ENCODE data around the gene SKOR2.

The SKOR2 gene, protein sequence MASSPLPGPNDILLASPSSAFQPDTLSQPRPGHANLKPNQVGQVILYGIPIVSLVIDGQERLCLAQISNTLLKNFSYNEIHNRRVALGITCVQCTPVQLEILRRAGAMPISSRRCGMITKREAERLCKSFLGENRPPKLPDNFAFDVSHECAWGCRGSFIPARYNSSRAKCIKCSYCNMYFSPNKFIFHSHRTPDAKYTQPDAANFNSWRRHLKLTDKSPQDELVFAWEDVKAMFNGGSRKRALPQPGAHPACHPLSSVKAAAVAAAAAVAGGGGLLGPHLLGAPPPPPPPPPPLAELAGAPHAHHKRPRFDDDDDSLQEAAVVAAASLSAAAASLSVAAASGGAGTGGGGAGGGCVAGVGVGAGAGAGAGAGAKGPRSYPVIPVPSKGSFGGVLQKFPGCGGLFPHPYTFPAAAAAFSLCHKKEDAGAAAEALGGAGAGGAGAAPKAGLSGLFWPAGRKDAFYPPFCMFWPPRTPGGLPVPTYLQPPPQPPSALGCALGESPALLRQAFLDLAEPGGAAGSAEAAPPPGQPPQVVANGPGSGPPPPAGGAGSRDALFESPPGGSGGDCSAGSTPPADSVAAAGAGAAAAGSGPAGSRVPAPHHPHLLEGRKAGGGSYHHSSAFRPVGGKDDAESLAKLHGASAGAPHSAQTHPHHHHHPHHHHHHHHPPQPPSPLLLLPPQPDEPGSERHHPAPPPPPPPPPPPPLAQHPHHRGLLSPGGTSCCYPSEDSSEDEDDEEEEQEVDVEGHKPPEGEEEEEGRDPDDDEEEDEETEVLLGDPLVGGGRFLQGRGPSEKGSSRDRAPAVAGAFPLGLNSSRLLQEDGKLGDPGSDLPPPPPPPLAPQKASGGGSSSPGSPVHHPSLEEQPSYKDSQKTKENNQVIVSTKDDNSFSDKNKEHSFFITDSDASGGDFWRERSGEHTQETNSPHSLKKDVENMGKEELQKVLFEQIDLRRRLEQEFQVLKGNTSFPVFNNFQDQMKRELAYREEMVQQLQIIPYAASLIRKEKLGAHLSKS

DNA sequence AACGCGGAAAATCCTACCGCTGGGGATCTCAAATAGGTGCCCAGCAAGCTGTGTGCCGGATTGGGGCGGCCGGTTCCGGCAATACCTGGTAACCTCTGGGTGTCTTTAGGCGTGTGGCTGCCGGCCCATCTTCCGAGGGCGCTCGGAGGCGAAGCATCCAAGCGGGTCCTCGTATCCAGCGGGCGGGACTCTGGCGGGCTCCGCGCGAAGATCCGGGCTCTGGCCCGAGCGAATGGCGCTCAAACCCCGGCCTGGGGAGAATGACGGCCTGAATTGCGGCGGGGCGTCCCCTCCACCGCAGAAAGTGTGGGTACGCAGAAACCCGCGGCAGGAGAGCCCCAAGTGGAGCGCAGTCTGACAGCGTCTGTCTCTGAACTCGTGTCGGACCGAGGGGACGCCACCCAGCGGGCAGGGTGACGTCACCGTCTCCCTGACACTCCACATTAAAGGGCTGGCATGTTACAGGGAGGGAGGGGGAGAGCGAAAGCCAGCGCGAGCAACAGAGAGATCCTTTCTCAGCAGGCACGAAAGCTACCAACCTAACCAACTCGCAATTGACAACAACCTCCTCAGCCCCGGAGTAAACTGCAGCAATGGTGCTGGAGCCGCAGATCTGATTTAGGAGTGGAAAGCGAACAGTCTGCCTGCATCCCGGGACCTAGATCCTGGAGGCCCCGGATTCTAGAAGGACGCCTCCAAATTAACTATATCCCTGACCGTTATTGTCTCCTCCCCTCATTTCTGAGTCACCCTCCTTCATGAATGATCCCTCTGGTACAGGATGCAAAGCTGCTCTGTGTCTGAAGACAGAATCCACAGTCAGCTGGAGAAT, at the start of gene SKOR2:
Gene SKOR2 (minus strand): TSS at position 372 of the 832 bp plus-strand sequence. CDS start 2,477 bp downstream, outside the sequence.
- DNase-seq (ENCODE audit: low read depth in 2 of 3, low spot score in 2 of 3), result no peak

DNA sequence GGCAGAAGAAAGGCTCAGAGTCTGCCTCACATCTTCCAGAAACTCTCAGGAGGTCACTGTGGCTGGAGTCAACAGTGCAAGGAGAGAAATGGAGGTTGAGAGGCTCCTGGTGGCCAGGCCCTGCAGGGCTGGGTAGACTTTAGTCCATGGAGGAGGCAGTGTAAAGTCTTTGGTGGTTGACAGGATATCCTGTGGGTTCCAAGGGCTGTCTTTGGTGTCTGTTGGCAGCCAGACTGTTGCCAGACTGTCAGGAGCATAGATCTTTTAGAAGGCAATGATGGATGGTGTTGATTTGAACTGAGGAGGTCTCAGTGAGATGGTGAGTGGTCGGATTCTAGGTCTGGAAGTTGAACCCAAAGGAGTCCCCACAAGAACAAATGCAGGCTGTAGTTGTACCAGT, 45.0 kb upstream of the SKOR2 start:
- no peak for DNase-seq (ENCODE audit: low read depth in 2 of 3, low spot score in 2 of 3)

DNA sequence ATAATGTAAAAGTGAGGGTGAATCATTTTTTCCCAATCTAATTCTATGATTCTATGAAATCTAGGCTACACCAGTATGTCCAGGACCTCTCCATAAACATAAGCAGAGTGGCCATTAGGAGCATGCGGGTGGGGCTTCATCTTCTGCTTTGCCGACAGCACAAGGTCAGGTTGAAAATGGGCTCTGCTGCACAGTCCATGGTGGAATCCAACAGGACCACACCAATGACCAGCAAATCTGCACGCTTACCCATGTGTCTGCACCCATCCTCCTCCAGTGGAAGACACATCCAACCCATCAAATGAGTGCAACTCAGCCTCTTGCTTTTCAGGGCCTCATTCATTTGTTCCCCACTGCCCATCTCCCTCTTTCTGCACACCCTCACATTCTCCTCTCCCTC, 43.3 kb upstream of the SKOR2 start:
- no peak for DNase-seq (ENCODE audit: low read depth in 2 of 3, low spot score in 2 of 3)

DNA sequence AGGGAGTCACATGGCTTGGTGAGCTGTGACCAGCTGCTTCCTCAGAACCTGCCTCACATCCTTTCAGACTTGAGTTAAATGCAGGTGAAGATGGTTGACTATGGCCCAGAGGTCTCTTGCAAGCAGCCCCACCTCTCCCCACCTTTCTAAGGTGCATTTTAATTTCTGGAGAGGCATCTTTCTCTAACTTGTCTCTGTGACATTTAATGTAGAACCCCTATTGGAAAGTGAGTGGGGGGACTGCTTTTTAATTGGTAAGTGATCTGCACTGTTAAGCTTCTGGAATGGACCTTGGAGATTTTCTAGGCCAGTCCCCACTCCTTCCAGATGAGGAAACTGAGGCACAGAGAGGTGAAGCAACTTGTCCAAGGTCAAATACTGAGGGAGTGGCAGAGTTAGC, 37.3 kb upstream of the SKOR2 start:
- no peak for DNase-seq (ENCODE audit: low read depth in 2 of 3, low spot score in 2 of 3)

DNA sequence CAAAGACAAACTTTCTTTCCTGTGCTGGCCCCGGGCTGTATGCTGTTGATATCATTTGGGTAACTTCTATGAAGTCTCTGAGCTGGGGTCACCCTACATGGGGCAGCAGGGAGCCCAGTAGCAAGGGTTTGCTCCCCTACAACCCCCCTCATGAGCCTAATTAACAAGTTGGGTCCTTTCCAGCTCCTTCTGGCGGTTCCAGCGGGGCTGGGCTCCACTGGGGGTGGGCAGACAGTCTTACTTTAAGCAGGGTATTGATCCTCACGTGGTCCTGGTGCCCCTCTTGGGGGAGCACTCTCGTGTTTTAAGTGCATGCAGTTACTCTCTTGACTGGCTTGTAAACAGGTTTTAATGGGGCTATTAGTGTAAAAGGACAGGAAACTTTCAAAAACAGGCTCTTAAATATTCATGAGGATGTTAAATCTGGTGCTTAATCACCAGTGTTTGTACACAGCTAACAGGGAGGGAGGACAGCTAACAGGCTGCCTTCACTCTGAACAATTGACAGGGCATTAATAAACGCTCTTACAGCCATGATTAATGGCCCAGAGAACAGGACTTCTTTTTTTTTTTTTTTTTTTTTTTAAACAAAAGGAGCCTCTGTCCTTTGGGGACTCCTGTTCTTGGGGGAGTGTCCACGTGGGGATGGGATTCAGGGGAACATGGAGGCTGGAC, 36.6 kb upstream of the SKOR2 start:
- no peak for DNase-seq (ENCODE audit: low read depth in 2 of 3, low spot score in 2 of 3)

DNA sequence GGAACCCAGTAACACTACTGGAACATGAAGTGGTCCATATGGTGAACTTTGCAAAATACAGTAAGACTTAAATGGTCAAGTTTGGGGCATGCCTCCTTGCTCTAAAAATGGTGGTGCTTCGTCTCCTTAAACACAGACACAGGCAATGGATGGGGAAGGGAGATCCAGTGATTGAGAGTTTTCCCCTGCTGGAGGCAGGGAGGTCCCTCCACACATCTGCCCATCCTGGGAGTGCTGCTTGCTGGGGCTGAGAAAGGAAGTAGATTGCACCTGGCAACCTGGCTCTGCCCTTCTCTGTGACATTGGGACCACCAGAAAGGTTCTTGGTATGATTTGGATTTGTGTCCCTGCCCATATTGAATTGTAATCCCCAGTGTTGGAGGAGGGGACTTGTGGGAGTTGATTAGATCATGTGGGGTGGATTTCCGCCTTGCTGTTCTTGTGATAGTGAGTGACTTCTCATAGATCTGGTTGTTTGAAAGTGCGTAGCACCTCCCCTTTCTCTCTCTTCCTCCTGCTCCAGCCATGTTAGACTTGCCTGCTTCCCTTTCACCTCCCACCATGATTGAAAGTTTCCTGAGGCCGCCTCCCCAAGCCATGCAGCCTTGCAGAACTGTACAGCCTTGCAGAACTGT, 35.4 kb upstream of the SKOR2 start:
- DNase-seq (ENCODE audit: low read depth in 2 of 3, low spot score in 2 of 3), result no peak

DNA sequence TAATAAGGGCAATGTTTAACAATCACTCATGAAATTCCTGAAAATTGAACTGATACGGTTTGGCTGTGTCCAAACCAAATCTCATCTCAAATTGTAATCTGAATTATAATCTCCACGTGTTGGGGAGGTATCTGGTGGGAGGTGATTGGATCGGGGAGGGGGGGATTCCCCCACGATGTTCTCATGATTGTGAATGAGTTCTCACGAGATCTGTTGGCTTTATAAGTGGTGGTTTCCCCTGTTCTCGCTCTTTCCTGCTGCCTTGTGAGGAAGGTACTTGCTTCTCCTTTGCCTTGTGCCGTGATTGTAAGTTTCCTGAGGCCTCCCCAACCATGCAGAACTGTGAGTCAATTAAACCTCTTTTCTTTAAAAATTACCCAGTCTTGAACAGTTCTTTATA, 34.0 kb upstream of the SKOR2 start:
- DNase-seq (ENCODE audit: low read depth in 2 of 3, low spot score in 2 of 3), result no peak

DNA sequence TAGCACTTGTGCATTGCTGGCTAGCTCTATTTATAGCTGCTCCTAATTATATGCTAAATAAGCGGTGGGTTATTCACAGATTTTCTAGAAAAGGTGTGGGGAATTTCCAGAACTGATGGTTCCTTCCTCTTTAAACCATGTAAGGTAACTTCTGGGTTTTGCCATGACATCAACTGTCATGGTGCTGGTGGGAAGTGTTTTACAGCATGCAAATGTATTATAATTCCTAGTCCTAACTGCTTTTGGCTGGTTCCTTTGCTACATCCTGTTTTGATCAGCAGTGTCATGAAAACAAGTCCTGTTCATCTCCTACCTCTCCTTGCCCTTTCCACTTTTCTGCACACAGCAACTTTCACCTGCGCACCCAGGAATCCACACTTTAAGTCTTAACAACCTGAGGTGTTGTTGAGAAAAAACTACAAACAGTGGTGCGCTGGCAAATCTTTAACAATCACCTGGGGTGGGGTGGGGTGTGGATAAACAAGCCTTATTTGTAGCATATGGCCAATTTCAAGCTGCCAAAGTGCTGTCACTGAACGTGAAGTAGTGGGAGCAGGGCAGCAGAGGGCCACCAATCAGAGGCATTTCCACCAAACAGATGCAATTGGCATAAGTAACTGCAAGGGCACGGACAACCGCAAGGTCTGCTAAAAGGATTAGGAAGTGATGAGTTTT, 33.4 kb upstream of the SKOR2 start:
- no peak for DNase-seq (ENCODE audit: low read depth in 2 of 3, low spot score in 2 of 3)

DNA sequence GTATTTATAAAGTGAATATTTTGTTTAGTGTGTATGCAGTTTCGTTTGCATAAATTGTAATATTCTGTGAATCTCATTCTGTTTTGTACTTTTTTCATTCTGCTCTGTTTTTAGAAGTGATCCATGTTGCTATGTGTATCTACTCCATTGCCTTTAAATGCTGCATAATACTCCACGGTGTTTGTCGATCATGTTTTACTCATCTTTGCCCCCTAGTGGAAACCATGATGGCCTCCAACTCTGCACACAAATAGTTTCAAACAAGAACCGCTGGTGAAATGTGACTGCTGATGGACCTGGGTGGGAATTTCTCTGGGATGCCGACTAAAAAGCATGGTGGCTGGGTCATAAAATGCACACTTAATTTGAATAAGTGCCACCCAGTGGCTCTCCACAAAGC, 32.0 kb upstream of the SKOR2 start:
- DNase-seq (ENCODE audit: low read depth in 2 of 3, low spot score in 2 of 3), result no peak

DNA sequence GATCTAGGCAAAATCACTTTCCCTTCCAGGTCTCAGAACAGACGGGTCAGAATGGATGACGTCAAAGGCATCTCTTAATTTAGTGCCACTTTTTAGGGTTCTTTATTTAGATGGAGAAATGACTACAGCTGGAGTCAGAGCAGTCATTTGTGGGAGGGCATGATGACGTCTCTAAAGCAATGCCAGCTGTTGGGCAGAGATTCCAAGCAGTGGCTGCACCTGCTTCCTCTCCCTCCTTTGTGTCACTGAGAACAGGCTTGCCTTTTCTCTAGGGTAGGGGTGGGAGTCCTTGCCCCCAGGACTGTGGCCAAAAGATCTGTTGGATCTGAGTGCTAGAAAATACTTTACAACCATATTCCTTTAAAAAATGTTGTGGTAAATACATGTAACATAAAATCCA, 28.7 kb upstream of the SKOR2 start:
- DNase-seq (ENCODE audit: low read depth in 2 of 3, low spot score in 2 of 3), result no peak

DNA sequence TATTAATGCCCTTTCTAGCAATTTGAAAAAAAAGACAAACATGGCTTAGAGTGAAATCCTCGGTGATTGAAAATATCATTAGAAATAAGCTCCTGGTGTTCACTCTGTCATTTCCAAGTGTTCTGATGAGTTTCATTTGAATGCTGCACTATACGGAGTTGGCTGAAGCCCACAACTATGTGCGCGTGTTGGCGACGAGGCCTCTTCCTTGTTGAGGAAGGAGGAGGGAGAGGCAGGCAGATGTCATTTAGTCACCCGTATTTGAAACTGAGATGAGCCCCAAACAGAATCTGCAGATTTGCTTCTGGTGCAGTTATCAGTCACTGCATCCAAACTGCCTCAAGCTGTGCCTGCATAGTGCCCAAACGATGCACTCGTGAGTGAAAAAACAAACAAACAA, 23.5 kb upstream of the SKOR2 start:
- no peak for DNase-seq (ENCODE audit: low read depth in 2 of 3, low spot score in 2 of 3)

DNA sequence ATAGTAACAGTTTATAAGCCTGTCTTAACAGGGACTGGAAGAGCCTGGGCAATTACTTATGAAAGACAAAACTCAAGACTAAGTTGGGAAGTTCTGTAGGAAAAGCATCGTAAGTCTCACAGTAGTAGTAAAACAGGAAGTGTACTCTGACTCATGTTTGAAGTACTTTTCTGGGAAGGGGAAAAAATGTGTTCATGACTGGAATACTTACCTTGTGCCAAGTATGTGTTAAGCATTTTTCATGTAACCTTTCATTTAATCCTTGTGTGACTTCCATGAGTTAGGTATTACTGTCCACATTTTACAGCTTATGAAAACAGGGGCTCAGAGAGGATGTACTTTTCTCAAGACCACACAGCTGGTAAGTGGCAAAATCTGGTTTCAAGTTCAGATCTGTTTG, 13.7 kb upstream of the SKOR2 start:
- DNase-seq (ENCODE audit: low read depth in 2 of 3, low spot score in 2 of 3), result no peak

DNA sequence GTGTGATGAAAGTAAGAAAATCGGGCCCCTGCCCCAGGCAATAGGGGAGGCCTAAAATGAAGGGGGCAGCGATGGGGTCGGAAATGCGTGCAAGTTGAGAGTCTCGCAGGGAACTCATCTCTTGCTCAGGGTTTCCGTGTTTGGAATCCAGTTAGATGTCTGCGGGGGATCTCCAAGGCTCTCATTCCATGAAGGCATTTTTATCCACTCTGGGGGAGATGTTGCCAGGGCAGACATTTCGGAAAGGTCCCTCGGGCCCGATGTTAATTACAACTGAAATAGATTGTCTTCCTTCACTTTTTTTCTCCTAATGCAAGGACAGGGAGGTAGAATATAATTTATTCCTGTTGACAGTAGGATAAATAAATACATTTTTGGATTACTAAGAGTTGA, 12.8 kb upstream of the SKOR2 start:
- no peak for DNase-seq (ENCODE audit: low read depth in 2 of 3, low spot score in 2 of 3)

DNA sequence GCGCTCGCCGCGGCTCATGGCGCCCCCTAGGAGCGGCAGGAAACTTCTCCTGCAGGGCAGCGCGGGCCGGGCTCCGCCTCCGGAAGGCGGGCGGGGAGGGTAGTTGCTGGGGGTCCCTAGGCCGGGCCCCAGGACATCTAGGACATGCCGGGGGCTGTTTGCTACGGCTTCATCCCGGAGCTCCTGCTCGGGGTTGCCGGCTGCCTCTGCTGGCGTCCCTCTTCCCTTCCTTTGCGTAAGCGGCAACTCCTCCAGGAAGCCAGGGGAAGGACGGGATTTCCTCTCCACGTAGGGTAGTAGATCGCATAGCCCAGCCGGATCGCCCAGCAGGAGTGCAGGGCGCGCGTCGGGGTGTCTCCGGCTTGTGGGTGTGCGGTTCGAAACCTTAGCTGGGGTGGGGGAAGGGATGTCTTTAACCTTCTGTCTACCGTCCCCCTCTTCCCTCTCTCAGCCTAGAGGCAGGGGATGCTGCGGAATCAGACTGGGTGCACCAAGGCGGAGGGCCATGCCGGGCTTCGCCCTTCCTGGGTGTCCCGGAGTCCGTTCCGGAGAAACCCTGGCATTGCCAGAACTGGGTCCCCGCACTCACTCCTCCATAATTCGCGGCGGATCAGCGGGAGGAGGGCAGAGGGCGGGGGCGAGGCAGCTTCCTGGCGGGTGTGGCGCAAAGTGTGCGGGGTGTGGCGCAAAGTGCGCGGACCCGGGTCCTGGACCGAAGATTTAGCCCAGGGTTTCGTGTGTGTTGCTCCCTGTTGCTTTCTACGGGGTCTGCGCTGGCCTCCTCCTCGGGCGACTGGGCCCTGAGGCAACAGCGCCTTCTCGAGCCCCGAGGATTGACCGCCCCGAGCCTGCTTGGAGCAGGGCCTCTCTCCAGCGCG, 12.2 kb upstream of the SKOR2 start:
- DNase-seq (ENCODE audit: low read depth in 2 of 3, low spot score in 2 of 3), result no peak

DNA sequence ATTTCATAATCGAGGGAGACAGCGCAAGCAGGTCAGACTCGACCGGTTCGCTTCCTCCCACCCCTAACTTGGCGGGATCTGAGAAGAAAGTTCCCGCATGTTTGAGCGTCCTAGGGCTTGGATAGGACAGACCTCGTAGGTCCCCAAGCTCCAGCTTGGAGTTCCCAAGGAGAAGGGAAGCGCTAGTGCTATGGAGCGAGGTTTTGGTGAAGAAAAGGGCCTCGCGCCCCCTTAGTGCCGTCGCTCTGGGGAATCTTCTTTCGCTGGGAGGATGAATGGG, 11.6 kb upstream of the SKOR2 start:
- no peak for DNase-seq (ENCODE audit: low read depth in 2 of 3, low spot score in 2 of 3)

DNA sequence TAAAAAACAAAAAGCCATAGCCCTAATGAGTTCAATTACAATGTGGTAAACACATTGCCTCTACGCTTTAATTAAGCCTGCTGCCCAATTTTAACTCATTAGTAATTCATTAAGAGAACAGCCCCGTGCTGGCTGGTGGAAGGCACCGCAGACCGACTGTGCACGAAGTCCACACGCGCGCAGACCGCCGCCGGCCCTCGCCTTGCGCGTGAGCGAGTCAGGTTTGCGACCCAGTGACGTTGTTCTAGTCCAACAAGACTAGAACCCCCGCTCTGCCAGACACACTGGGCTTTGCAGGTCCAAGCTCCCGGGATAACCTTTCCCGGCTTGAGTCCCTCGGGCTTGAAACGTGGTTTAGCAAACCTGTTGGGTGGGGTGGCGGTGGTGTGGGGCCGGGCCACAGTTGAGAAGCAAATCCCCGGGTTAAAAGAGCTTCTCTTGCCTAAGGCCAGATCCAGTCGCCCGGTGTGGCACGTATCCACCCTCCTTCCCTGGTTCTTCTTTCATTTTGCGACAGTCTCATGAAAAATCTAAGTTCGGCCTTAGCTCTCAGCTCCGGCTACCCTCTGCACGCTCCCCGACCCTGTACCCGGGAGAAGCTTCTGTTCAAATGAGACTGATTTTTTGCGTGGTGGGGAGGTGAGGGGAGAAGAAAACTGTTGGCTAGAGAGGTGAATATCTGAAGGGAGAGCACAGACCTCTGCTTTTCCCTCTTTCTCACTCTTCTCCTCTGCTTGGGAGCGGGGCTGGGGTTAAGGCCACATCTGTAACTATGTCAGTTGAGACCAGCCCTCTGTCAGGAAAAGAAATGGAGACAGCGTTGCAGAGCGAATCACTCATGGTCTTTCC, 11.1 kb upstream of the SKOR2 start:
- no peak for DNase-seq (ENCODE audit: low read depth in 2 of 3, low spot score in 2 of 3)

DNA sequence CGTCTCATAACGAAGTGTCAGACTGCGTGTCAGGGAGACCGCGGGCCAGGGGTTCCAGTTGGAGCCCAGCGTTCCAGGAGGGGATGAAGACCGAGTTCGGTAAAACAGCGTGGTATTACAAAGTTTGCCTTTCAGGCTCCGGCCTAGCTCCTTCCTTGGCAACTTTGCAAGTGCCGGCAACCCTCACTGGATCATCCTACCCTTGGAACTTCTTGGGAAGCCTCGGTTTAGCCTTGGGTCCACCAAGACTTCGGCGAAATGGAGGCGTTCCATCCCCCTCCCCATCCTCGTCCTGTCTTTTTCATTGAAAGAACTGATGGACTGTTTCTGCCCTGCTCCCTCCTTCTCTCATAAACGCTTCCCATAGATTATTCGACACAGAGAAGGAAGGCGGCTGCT, 10.4 kb upstream of the SKOR2 start:
- DNase-seq (ENCODE audit: low read depth in 2 of 3, low spot score in 2 of 3), result no peak
